ENCODE results near the gene CXorf49B.

- TF ChIP-seq, protein P1, sequence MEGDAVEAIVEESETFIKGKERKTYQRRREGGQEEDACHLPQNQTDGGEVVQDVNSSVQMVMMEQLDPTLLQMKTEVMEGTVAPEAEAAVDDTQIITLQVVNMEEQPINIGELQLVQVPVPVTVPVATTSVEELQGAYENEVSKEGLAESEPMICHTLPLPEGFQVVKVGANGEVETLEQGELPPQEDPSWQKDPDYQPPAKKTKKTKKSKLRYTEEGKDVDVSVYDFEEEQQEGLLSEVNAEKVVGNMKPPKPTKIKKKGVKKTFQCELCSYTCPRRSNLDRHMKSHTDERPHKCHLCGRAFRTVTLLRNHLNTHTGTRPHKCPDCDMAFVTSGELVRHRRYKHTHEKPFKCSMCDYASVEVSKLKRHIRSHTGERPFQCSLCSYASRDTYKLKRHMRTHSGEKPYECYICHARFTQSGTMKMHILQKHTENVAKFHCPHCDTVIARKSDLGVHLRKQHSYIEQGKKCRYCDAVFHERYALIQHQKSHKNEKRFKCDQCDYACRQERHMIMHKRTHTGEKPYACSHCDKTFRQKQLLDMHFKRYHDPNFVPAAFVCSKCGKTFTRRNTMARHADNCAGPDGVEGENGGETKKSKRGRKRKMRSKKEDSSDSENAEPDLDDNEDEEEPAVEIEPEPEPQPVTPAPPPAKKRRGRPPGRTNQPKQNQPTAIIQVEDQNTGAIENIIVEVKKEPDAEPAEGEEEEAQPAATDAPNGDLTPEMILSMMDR (IDR thresholded peaks at IDR 0.05): no peak
- TF ChIP-seq EP300 (IDR thresholded peaks at IDR 0.05): no peak
Measured at GRCh38 chrX:71809886-71810285, 46.7 kb downstream of the CXorf49B start.

Data from suprapubic skin (tissue), 3 donors.